ENCODE measurements around the gene BLVRA. TPM values are rescaled to one million over a fixed set of nuclear protein-coding genes. Genes with fewer than 3 reads are reported as not detected.
"Not testable (repeated sequence)": the region's sequence is repeated elsewhere in the genome, so short reads cannot be mapped to it uniquely, and the experiment has no call there.

BLVRA gene
- polyA plus RNA-seq, 1 experiment, result 33.9 TPM

GRCh38 chr7:43815373-43815772 lies 56.9 kb downstream of the BLVRA start:
- no peaks in the 10 kb centered on the region for H3K36me3 ChIP-seq (ENCODE audit: control insufficient read depth, insufficient read depth, low read length)
- TF ChIP-seq CTCF (IDR thresholded peaks at IDR 0.05; ENCODE audit: insufficient read depth, low read depth, low read length), result no peak
- POLR2A ChIA-PET, result no interaction called here
- H3K4me3 ChIP-seq (ENCODE audit: low read depth, low read length), result no peak overlapping the region
- H3K27me3 ChIP-seq (ENCODE audit: control insufficient read depth, insufficient read depth, low read length), result peaks cover 2% of the 10 kb centered on the region
- no peak for DNase-seq (ENCODE audit: low read depth)
- CTCF ChIA-PET, result interaction anchor here (1.1 to 1.4 kb wide), 2 partner anchors 9 to 23 kb away, joined by 3 to 4 read pairs; no protein-coding TSS in a partner anchor

- POLR2A ChIA-PET; H3K4me3 ChIP-seq (ENCODE audit: low read depth, low read length); DNase-seq (ENCODE audit: low read depth); H3K27me3 ChIP-seq (ENCODE audit: control insufficient read depth, insufficient read depth, low read length); H3K36me3 ChIP-seq (ENCODE audit: control insufficient read depth, insufficient read depth, low read length): not testable (repeated sequence)
- CTCF ChIA-PET, result interaction anchor here (1.1 to 1.4 kb wide), 2 partner anchors 8 to 22 kb away, joined by 3 to 4 read pairs; no protein-coding TSS in a partner anchor
Measured at GRCh38 chr7:43816046-43816797, 57.7 kb downstream of the BLVRA start.

GRCh38 chr7:43823425-43823824 lies 64.9 kb downstream of the BLVRA start:
- CTCF ChIA-PET, result interaction anchor here (1.4 to 2.0 kb wide), 2 partner anchors 8 to 13 kb away, joined by 4 to 5 read pairs; no protein-coding TSS in a partner anchor
- H3K27me3 ChIP-seq (ENCODE audit: control insufficient read depth, insufficient read depth, low read length), result peaks cover 16% of the 10 kb centered on the region
- POLR2A ChIA-PET; H3K36me3 ChIP-seq (ENCODE audit: control insufficient read depth, insufficient read depth, low read length); H3K4me3 ChIP-seq (ENCODE audit: low read depth, low read length); DNase-seq (ENCODE audit: low read depth): not testable (repeated sequence)

- H3K4me3 ChIP-seq (ENCODE audit: low read depth, low read length), result no peak overlapping the region
- no peak for DNase-seq (ENCODE audit: low read depth)
- peaks cover 17% of the 10 kb centered on the region for H3K27me3 ChIP-seq (ENCODE audit: control insufficient read depth, insufficient read depth, low read length)
- H3K36me3 ChIP-seq (ENCODE audit: control insufficient read depth, insufficient read depth, low read length), result no peaks in the 10 kb centered on the region
- POLR2A ChIA-PET, result no interaction called here
- TF ChIP-seq CTCF (IDR thresholded peaks at IDR 0.05; ENCODE audit: insufficient read depth, low read depth, low read length), result no peak
- CTCF ChIA-PET, result interaction anchor here (1.4 to 3.0 kb wide), 3 partner anchors 8 to 15 kb away, joined by 4 to 26 read pairs (median 5); no protein-coding TSS in a partner anchor
Measured at GRCh38 chr7:43823941-43824340, 65.5 kb downstream of the BLVRA start.

GRCh38 chr7:43824513-43824912 lies 66.0 kb downstream of the BLVRA start:
- not testable (repeated sequence) for H3K36me3 ChIP-seq (ENCODE audit: control insufficient read depth, insufficient read depth, low read length); DNase-seq (ENCODE audit: low read depth); H3K4me3 ChIP-seq (ENCODE audit: low read depth, low read length)
- ChIA-PET POLR2A (interaction anchor here (0.5 kb wide), 1 partner anchor 221 kb away, joined by 3 read pairs; no protein-coding TSS in a partner anchor), CTCF (interaction anchor here (1.4 to 3.0 kb wide), 3 partner anchors 9 to 14 kb away, joined by 4 to 26 read pairs (median 5); no protein-coding TSS in a partner anchor)
- peaks cover 20% of the 10 kb centered on the region for H3K27me3 ChIP-seq (ENCODE audit: control insufficient read depth, insufficient read depth, low read length)

GRCh38 chr7:43824963-43825362 lies 66.5 kb downstream of the BLVRA start:
- no peak for DNase-seq (ENCODE audit: low read depth)
- ChIA-PET CTCF (interaction anchor here (1.1 to 3.0 kb wide), 3 partner anchors 12 to 242 kb away, joined by 5 to 26 read pairs (median 6); partner anchors contain the start of gene STK17A), POLR2A (no interaction called here)
- TF ChIP-seq CTCF (IDR thresholded peaks at IDR 0.05; ENCODE audit: insufficient read depth, low read depth, low read length), result no peak
- H3K36me3 ChIP-seq (ENCODE audit: control insufficient read depth, insufficient read depth, low read length), result no peaks in the 10 kb centered on the region
- peaks cover 20% of the 10 kb centered on the region for H3K27me3 ChIP-seq (ENCODE audit: control insufficient read depth, insufficient read depth, low read length)
- H3K4me3 ChIP-seq (ENCODE audit: low read depth, low read length), result no peak overlapping the region
